ENCODE data around the gene ERN1.
"Not testable (repeated sequence)": the region's sequence is repeated elsewhere in the genome, so short reads cannot be mapped to it uniquely, and the experiment has no call there.

Gene ERN1

DNA sequence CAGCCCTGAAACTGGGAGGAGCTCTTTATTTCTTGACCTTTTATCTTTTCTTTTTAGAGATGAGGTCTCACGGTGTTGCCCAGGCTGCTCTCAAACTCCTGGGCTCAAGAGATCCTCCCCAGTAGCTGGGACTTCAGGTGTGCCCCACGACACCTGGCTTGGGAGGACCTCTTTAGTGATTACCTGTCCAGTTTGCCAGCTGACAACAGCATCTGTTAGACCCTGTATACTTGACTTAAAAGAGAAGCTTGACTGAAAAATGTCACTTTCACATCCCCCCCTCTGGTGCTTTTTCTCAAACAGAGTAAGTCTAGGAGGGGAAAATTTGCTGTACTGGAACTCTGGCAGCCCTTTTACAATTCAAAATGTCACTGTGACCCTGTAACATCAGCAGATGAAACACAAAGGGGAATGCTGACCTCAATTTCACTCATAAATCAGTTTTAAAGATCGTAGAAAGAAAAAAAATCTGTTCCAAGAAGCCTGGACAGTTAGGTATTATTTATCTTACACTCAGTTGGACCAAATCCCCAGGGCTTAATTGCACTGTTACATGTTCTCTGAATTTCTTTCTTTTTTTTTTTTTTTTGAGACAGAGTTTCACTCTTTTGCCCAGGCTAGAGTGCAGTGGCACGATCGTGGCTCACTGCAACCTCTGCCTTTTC lies 1.8 kb upstream of the ERN1 start:
- Mint-ChIP-seq H3K4me3 (no peak overlapping the region), H3K36me3 (no peaks in the 10 kb centered on the region), H3K4me1 (peaks cover 42% of the 10 kb centered on the region), H3K27me3 (no peaks in the 10 kb centered on the region), H3K9me3 (no peaks in the 10 kb centered on the region), H3K27ac (peak overlapping the region; percentile 87)
- ATAC-seq, result no peak

GRCh38 chr17:64130559-64131001 lies 636 bp upstream of the ERN1 start:
- peaks cover 42% of the 10 kb centered on the region for H3K4me1 Mint-ChIP-seq
- no peaks in the 10 kb centered on the region for H3K36me3 Mint-ChIP-seq
- peak overlapping the region; percentile 83 for H3K4me3 Mint-ChIP-seq
- no peaks in the 10 kb centered on the region for H3K27me3 Mint-ChIP-seq
- no peaks in the 10 kb centered on the region for H3K9me3 Mint-ChIP-seq
- peak overlapping the region; percentile 87 for H3K27ac Mint-ChIP-seq
- ATAC-seq, result peak; percentile 38

GRCh38 chr17:64129515-64129764 lies 504 bp downstream of the ERN1 start:
- no peaks in the 10 kb centered on the region for H3K27me3 Mint-ChIP-seq
- H3K4me3 Mint-ChIP-seq, result peak overlapping the region; percentile 71
- peak overlapping the region; percentile 87 for H3K27ac Mint-ChIP-seq
- peaks cover 3% of the 10 kb centered on the region for H3K36me3 Mint-ChIP-seq
- H3K9me3 Mint-ChIP-seq, result no peaks in the 10 kb centered on the region
- no peak for ATAC-seq
- peaks cover 42% of the 10 kb centered on the region for H3K4me1 Mint-ChIP-seq

DNA sequence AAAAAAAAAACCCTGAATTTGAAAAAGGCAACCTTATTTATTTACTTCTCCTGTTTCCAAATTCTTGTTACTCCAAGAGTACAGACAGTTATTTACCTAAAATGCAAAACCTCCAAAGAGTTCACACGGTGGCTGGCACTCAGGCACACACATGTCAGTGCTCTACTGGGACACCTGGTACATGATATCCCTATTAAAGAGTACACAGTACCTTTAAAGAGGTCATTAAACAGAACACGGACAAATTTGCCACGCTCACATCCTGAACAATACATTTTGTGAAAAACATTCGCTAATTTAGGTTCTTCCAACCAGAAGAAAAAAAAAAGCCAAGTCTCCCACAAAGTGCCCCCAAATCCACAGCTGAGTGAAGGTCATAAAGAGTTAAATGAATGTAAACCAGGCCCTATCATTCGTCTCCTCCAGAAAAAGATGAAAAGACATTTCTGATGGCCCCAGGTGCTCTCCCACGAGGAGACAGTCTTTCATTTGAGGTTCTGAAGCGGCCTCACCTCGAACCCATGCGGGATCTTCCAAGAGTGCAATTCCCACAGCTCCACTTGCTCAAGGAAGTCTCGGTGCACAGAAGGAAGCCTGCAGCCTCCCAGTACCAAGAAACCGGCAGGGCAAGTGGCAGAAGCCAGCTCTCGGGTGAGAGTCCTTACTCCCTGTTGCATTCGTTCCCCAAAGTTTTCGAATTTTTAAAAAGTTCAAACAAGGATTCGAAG lies 993 bp downstream of the ERN1 start:
- peaks cover 42% of the 10 kb centered on the region for H3K4me1 Mint-ChIP-seq

DNA sequence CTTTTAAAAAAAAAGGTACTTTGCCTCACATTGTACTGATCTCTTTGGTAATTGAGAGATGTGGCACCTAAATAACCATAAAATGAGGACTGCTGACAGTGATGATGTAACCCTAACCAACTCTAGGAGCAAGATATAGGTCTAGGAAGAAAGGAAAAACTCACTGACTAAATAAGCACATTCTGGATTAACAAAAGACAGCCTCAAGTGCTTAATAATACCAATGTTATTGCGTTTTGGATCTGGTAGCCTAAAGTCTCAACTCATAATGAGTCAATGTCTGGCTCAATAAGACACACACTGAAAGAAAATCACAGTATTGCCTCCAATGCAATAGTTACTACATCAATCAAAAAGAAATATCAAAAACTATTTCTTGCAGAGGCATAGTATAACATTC lies 3.0 kb downstream of the ERN1 start:
- Mint-ChIP-seq H3K9me3 (no peaks in the 10 kb centered on the region), H3K4me1 (peaks cover 25% of the 10 kb centered on the region), H3K36me3 (peaks cover 4% of the 10 kb centered on the region), H3K27ac (no peak overlapping the region), H3K27me3 (no peaks in the 10 kb centered on the region), H3K4me3 (no peak overlapping the region)
- ATAC-seq, result no peak

More for the DNA sequence above, 993 bp downstream of the ERN1 start:
- H3K36me3 Mint-ChIP-seq, result peaks cover 4% of the 10 kb centered on the region
- peak overlapping the region; percentile 71 for H3K4me3 Mint-ChIP-seq
- no peak for ATAC-seq
- no peaks in the 10 kb centered on the region for H3K27me3 Mint-ChIP-seq
- no peaks in the 10 kb centered on the region for H3K9me3 Mint-ChIP-seq
- H3K27ac Mint-ChIP-seq, result peak overlapping the region; percentile 37

- H3K4me3 Mint-ChIP-seq, result no peak overlapping the region
- H3K4me1 Mint-ChIP-seq, result peaks cover 19% of the 10 kb centered on the region
- no peak overlapping the region for H3K27ac Mint-ChIP-seq
- peaks cover 4% of the 10 kb centered on the region for H3K36me3 Mint-ChIP-seq
- H3K9me3 Mint-ChIP-seq, result no peaks in the 10 kb centered on the region
- H3K27me3 Mint-ChIP-seq, result no peaks in the 10 kb centered on the region
- ATAC-seq, result no peak
Observed at GRCh38 chr17:64125937-64126336, 4.0 kb downstream of the ERN1 start.

DNA sequence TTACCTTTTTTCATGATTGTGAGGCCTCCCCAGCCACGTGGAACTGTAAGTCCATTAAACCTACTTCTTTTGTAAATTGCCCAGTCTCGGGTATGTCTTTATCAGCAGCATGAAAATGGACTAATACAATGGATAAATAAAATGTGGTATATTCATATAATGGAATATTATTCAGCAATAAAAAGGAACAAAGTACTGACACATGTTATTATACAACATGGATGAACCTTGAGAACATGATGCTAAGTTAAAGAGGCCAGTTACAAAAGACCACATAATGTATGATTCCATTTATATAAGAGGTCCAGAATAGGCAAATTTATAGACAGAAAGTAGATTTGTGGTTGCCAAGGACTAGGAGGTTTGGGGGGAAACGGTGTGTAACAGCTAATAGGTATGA lies 5.3 kb downstream of the ERN1 start:
- peaks cover 4% of the 10 kb centered on the region for H3K36me3 Mint-ChIP-seq
- peaks cover 19% of the 10 kb centered on the region for H3K4me1 Mint-ChIP-seq
- H3K27me3 Mint-ChIP-seq, result no peaks in the 10 kb centered on the region
- H3K9me3 Mint-ChIP-seq, result no peaks in the 10 kb centered on the region
- H3K4me3 Mint-ChIP-seq, result no peak overlapping the region
- no peak overlapping the region for H3K27ac Mint-ChIP-seq
- no peak for ATAC-seq

- Mint-ChIP-seq H3K27me3 (no peaks in the 10 kb centered on the region), H3K9me3 (no peaks in the 10 kb centered on the region), H3K4me3 (no peak overlapping the region), H3K4me1 (peaks cover 12% of the 10 kb centered on the region), H3K27ac (no peak overlapping the region), H3K36me3 (peaks cover 4% of the 10 kb centered on the region)
- ATAC-seq, result no peak
Observed at GRCh38 chr17:64123114-64123513, 6.8 kb downstream of the ERN1 start.

- H3K27me3 Mint-ChIP-seq, H3K36me3 Mint-ChIP-seq, H3K9me3 Mint-ChIP-seq: not testable (repeated sequence)
- ATAC-seq, result peak; percentile 72
- Mint-ChIP-seq H3K4me3 (peak overlapping the region; percentile 47), H3K27ac (peak overlapping the region; percentile 63), H3K4me1 (peaks cover 12% of the 10 kb centered on the region)
Observed at GRCh38 chr17:64120972-64121786, 8.8 kb downstream of the ERN1 start.

GRCh38 chr17:64120159-64120810 lies 9.7 kb downstream of the ERN1 start:
- peaks cover 12% of the 10 kb centered on the region for H3K4me1 Mint-ChIP-seq
- H3K4me3 Mint-ChIP-seq, result no peak overlapping the region
- H3K27me3 Mint-ChIP-seq, result no peaks in the 10 kb centered on the region
- no peak for ATAC-seq
- no peaks in the 10 kb centered on the region for H3K9me3 Mint-ChIP-seq
- H3K27ac Mint-ChIP-seq, result peak overlapping the region; percentile 63
- H3K36me3 Mint-ChIP-seq, result peaks cover 4% of the 10 kb centered on the region

- H3K9me3 Mint-ChIP-seq, result no peaks in the 10 kb centered on the region
- H3K27ac Mint-ChIP-seq, result no peak overlapping the region
- H3K4me3 Mint-ChIP-seq, result no peak overlapping the region
- H3K27me3 Mint-ChIP-seq, result no peaks in the 10 kb centered on the region
- peaks cover 12% of the 10 kb centered on the region for H3K4me1 Mint-ChIP-seq
- ATAC-seq, result no peak
- no peaks in the 10 kb centered on the region for H3K36me3 Mint-ChIP-seq
Observed at GRCh38 chr17:64117981-64118979, 11.7 kb downstream of the ERN1 start.

DNA sequence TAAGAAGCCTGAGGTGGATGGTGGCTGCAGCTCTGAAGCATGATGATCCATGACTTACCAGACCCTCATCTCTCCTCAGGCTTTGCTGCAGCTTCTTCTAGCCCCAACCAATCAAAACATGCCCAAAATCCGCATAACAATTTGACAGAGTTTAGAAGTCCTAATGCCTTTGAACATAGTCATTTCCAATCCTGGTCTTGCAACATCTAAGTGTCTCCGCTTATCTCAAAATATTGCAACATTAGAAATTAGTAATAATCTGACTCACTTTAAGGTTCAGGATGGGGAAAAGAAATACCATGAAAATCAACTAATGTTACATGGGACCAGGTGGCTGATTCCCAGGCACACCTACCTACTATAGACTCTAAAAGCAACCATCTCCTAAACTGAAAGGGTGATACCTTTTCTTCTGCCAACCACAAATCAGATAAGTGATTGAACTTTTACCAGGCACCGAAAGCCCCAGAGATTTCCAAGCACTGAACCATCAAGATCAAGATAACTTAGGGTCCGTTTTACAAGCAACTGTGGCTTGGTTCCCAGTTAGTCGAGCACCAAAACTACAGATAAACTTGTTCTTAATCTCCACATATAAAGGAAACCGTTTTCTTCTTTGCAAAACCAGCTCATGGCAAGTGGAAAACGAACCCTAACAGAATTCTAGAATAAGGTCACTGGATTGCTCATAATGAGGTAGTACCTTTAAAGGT lies 14.0 kb downstream of the ERN1 start:
- Mint-ChIP-seq H3K36me3 (no peaks in the 10 kb centered on the region), H3K27me3 (no peaks in the 10 kb centered on the region), H3K27ac (no peak overlapping the region), H3K4me3 (no peak overlapping the region), H3K9me3 (no peaks in the 10 kb centered on the region), H3K4me1 (peaks cover 8% of the 10 kb centered on the region)
- ATAC-seq, result no peak

- ATAC-seq, result no peak
- no peaks in the 10 kb centered on the region for H3K9me3 Mint-ChIP-seq
- H3K27me3 Mint-ChIP-seq, result no peaks in the 10 kb centered on the region
- H3K36me3 Mint-ChIP-seq, result no peaks in the 10 kb centered on the region
- no peak overlapping the region for H3K4me3 Mint-ChIP-seq
- no peaks in the 10 kb centered on the region for H3K4me1 Mint-ChIP-seq
- no peak overlapping the region for H3K27ac Mint-ChIP-seq
Observed at GRCh38 chr17:64115043-64115698, 14.8 kb downstream of the ERN1 start.

All from stimulated activated memory B cell treated with anti-CD40 and anti-IgM and Interleukin-4, amounts not matched to agents 10 μg/mL and 1 μg/mL and 100 μg/mL, for 72 hours (primary cell).